GM12872 (cell line): ENCODE measurements around the gene USHBP1.

Experiments used
- CTCF ChIP-seq: IDR thresholded peaks from 3 replicates; pipeline ENCODE4 v1.5.1; 2011; ENCODE audit warnings: low read depth, mild to moderate bottlenecking, low read length, moderate library complexity; ENCODE audit not compliant: insufficient read depth

USHBP1 gene

GRCh38 chr19:17254636-17255035 lies 9.9 kb downstream of the USHBP1 start:
- no peak for TF ChIP-seq CTCF

- no peak for TF ChIP-seq CTCF
These were observed 14.5 kb downstream of the USHBP1 start for GRCh38 chr19:17249887-17250548.

GRCh38 chr19:17248011-17248776 lies 16.4 kb downstream of the USHBP1 start:
- no peak for TF ChIP-seq CTCF

GRCh38 chr19:17246681-17247425 lies 17.7 kb downstream of the USHBP1 start:
- no peak for TF ChIP-seq CTCF

GRCh38 chr19:17245535-17245984 lies 19.0 kb downstream of the USHBP1 start, which contains the start of gene NR2F6:
Gene NR2F6 (minus strand): TSS chr19:17245919. CDS start chr19:17245220, 699 bp downstream.
- TF ChIP-seq CTCF = no peak

GRCh38 chr19:17244618-17245534 lies 19.7 kb downstream of the USHBP1 start:
- TF ChIP-seq CTCF = no peak
